SK-N-SH (cell line): Measurements from ENCODE around the gene OR10G3. TPM values are rescaled to one million over a fixed set of nuclear protein-coding genes. Genes with fewer than 3 reads are reported as not detected.

Experiments
- CTCF ChIA-PET: fragments of 300-600, 350-600 bp; formaldehyde crosslinking; extraction: SDS; loops from one replicate; lab custom pipeline; 2021; lab: Yijun Ruan, JAX
- POLR2A ChIA-PET: fragments of 350-600 bp; sonication (Branson Sonifier 250); formaldehyde crosslinking; extraction: SDS; loops from one replicate; lab custom pipeline; 2020; ENCODE audit warnings: antibody characterized with exemption, inconsistent platforms; lab: Yijun Ruan, JAX
- DNase-seq: peaks from one replicate; pipeline ENCODE4 v3.0.0; 2012
- H2AFZ ChIP-seq: fragments of 200-600 bp; sonication (generic); 2 replicates; pipeline ENCODE4 v1.8.1; 2016; ENCODE audit warnings: antibody characterized with exemption, mild to moderate bottlenecking, low read depth
- H3F3A ChIP-seq: fragments of 200-600 bp; sonication (generic); replicated peaks from 2 replicates; pipeline ENCODE3; 2016; ENCODE audit warnings: antibody characterized with exemption, mild to moderate bottlenecking; ENCODE audit not compliant: insufficient read depth
- H3K27ac ChIP-seq, 2 experiments: fragments of 200-500 bp in 1 of 2; fragments of 200-600 bp in 1 of 2; sonication (Bioruptor generic) in 1 of 2; sonication (generic), shearing (Covaris generic) in 1 of 2; 2 replicates each; pipeline versions ENCODE4 v1.5.1 to v1.6.1; 2014 to 2016; ENCODE audit warnings: low read depth in 2 of 2, inconsistent platforms in 1 of 2, low read length in 1 of 2, mild to moderate bottlenecking in 1 of 2, mixed read lengths in 1 of 2
- H3K27me3 ChIP-seq: fragments of 200-600 bp; sonication (generic), shearing (Covaris generic); 2 replicates; pipeline ENCODE4 v1.6.1; 2016; ENCODE audit warnings: mixed run types; ENCODE audit not compliant: insufficient read depth
- H3K36me3 ChIP-seq, 2 experiments: fragments of 200-500 bp in 1 of 2; fragments of 200-600 bp in 1 of 2; sonication (Bioruptor generic) in 1 of 2; sonication (generic) in 1 of 2; replicated peaks in 1 of 2; 2 replicates each; pipeline versions ENCODE3 to v1.5.1; 2014 to 2016; ENCODE audit warnings: low read length in 1 of 2, mild to moderate bottlenecking in 1 of 2; ENCODE audit not compliant: insufficient read depth in 2 of 2, control insufficient read depth in 1 of 2
- H3K4me1 ChIP-seq, 2 experiments: fragments of 200-500 bp in 1 of 2; fragments of 200-600 bp in 1 of 2; sonication (Bioruptor generic) in 1 of 2; sonication (generic), shearing (Covaris generic) in 1 of 2; 2 replicates each; pipeline versions ENCODE4 v1.5.1 to v1.6.1; 2014 to 2016; ENCODE audit warnings: low read depth in 1 of 2, low read length in 1 of 2, mixed run types in 1 of 2; ENCODE audit not compliant: insufficient read depth in 2 of 2, control insufficient read depth in 1 of 2
- H3K4me2 ChIP-seq: fragments of 200-600 bp; sonication (generic), shearing (Covaris generic); 2 replicates; pipeline ENCODE4 v1.6.1; 2017; ENCODE audit warnings: mixed run types
- H3K4me3 ChIP-seq, 2 experiments: fragments of 200-500 bp in 1 of 2; fragments of 200-600 bp in 1 of 2; sonication (Bioruptor generic) in 1 of 2; sonication (generic), shearing (Covaris generic) in 1 of 2; 2 replicates each; pipeline versions ENCODE4 v1.5.1 to v1.8.1; 2014 to 2016; ENCODE audit warnings: low read depth in 2 of 2, inconsistent platforms in 1 of 2, low read length in 1 of 2, mild to moderate bottlenecking in 1 of 2, mixed read lengths in 1 of 2, moderate library complexity in 1 of 2
- H3K79me2 ChIP-seq: fragments of 200-600 bp; sonication (generic); 2 replicates; pipeline ENCODE4 v1.8.1; 2017; ENCODE audit warnings: mild to moderate bottlenecking; ENCODE audit not compliant: insufficient read depth
- H3K9ac ChIP-seq: fragments of 200-600 bp; sonication (generic); 2 replicates; pipeline ENCODE4 v1.6.1; 2017; ENCODE audit warnings: mixed run types
- H3K9me2 ChIP-seq: fragments of 200-600 bp; sonication (generic); 2 replicates; pipeline ENCODE4 v1.6.1; 2017; ENCODE audit warnings: mixed run types
- H3K9me3 ChIP-seq: fragments of 200-600 bp; sonication (generic); 2 replicates; pipeline ENCODE4 v1.6.1; 2017; ENCODE audit warnings: mixed run types, mild to moderate bottlenecking, moderate library complexity
- H4K20me1 ChIP-seq: fragments of 200-600 bp; sonication (generic); 2 replicates; pipeline ENCODE4 v1.6.1; 2017; ENCODE audit warnings: mild to moderate bottlenecking, mixed run types; ENCODE audit not compliant: insufficient read depth
- CHD2 ChIP-seq: fragments of 150-350 bp; IDR thresholded peaks from 2 replicates; pipeline ENCODE4 v1.6.1; 2018; ENCODE audit warnings: low read length; ENCODE audit not compliant: partially characterized antibody
- CTCF ChIP-seq: fragments of 200-600 bp; sonication (generic); IDR thresholded peaks from 2 replicates; pipeline ENCODE4 v1.6.1; 2017; ENCODE audit warnings: antibody characterized with exemption, mild to moderate bottlenecking, moderate library complexity
- ELF1 ChIP-seq: IDR thresholded peaks from 2 replicates; pipeline ENCODE4 v1.4.0; 2012
- EP300 ChIP-seq, 2 experiments: IDR thresholded peaks; 2 replicates each; pipeline versions ENCODE4 v1.4.0 to v1.6.1; 2012; ENCODE audit warnings: borderline replicate concordance in 1 of 2, low read depth in 1 of 2, low read length in 1 of 2
- GATA2 ChIP-seq: sonication (generic); formaldehyde crosslinking; IDR thresholded peaks from 2 replicates; pipeline ENCODE4 v1.5.0; 2020; ENCODE audit warnings: mild to moderate bottlenecking, missing genetic modification reagents
- JUND ChIP-seq: IDR thresholded peaks from 2 replicates; pipeline ENCODE4 v1.4.0; 2012
- PBX3 ChIP-seq: IDR thresholded peaks from 2 replicates; pipeline ENCODE4; 2012
- POLR2AphosphoS5 ChIP-seq: IDR thresholded peaks from 2 replicates; pipeline ENCODE4 v1.6.1; 2012; ENCODE audit warnings: low read depth, low read length
- RAD21 ChIP-seq: IDR thresholded peaks from 2 replicates; pipeline ENCODE4 v1.6.1; 2012; ENCODE audit warnings: mild to moderate bottlenecking, low read length
- RCOR1 ChIP-seq: fragments of 150-350 bp; IDR thresholded peaks from 2 replicates; pipeline ENCODE4 v1.6.1; 2017; ENCODE audit warnings: antibody characterized with exemption, low read length
- REST ChIP-seq: IDR thresholded peaks from 2 replicates; pipeline ENCODE4 v1.6.1; 2012; ENCODE audit warnings: mild to moderate bottlenecking, low read depth, low read length, moderate library complexity
- RFX5 ChIP-seq: IDR thresholded peaks from 2 replicates; pipeline ENCODE4 v1.6.1; 2012; ENCODE audit warnings: mild to moderate bottlenecking, improper control_type of control experiment, low read length
- SMC3 ChIP-seq: IDR thresholded peaks from 2 replicates; pipeline ENCODE4 v1.6.1; 2012; ENCODE audit warnings: low read depth, low read length, improper control_type of control experiment
- YY1 ChIP-seq: IDR thresholded peaks from 2 replicates; pipeline ENCODE4 v1.4.0; 2012; ENCODE audit warnings: low read depth, mild to moderate bottlenecking
- WGBS: methylation state at CpG from one replicate; pipeline ENCODE4 v1.1.6; 2017; ENCODE audit warnings: low lambda C conversion rate; 5-methylcytosine and 5-hydroxymethylcytosine counted together
- polyA plus RNA-seq, 3 experiments: library from polyadenylated mRNA; depleted of rRNA; stranded (reverse); fragments of >200 nt; gene quantifications; 2 replicates each; pipeline ENCODE4 v1.2.3, GENCODE V29; 2012
- TF ChIP-seq, protein P1 (sequence below): IDR thresholded peaks from 2 replicates; pipeline ENCODE4 v1.4.0; 2012; ENCODE audit warnings: low read depth, borderline replicate concordance
- TF ChIP-seq, protein P2 (sequence below): IDR thresholded peaks from 2 replicates; pipeline ENCODE4 v1.4.0; 2012; ENCODE audit warnings: low read depth
- TF ChIP-seq, protein P3 (sequence below): fragments of 150-350 bp; IDR thresholded peaks from 2 replicates; pipeline ENCODE4 v1.6.1; 2017; ENCODE audit warnings: antibody characterized with exemption, low read length, low read depth, borderline replicate concordance

OR10G3 gene
- polyA plus RNA-seq, 1 of the 3 experiments (the other 2 are of a cell fraction): not detected

DNA sequence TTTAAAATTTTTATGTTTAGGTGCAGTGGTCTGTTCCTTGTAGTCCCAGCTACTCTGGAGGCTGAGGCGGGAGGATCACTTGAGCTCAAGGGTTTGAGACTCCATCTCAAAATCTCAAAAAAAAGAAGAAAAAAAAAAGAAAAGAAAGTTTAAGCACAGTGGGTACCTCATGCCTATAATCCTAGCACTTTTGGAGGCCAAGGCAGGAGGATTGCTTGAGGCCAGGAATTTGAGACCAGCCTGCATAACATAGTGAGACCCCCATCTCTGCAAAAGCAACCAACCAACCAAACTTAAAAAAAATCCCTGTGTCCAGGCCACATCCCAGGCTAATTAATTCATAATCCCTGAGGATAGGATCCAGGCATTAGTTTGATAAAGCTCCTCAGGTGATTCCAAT, 50.4 kb downstream of the OR10G3 start (continued):
- TF ChIP-seq, protein P1, sequence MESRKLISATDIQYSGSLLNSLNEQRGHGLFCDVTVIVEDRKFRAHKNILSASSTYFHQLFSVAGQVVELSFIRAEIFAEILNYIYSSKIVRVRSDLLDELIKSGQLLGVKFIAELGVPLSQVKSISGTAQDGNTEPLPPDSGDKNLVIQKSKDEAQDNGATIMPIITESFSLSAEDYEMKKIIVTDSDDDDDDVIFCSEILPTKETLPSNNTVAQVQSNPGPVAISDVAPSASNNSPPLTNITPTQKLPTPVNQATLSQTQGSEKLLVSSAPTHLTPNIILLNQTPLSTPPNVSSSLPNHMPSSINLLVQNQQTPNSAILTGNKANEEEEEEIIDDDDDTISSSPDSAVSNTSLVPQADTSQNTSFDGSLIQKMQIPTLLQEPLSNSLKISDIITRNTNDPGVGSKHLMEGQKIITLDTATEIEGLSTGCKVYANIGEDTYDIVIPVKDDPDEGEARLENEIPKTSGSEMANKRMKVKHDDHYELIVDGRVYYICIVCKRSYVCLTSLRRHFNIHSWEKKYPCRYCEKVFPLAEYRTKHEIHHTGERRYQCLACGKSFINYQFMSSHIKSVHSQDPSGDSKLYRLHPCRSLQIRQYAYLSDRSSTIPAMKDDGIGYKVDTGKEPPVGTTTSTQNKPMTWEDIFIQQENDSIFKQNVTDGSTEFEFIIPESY: no peak
- TF ChIP-seq RAD21: no peak
- TF ChIP-seq CTCF: no peak
- no peak for TF ChIP-seq JUND

GRCh38 chr14:21528381-21529348, 51.2 kb downstream of the OR10G3 start:
- H3K79me2 ChIP-seq: no peaks in the 10 kb centered on the region; the same call in 1 of the 2 replicates
- H3K27me3 ChIP-seq: peaks cover 10% of the 10 kb centered on the region; the same call in 1 of the 2 replicates
- no peak overlapping the region for H3K4me3 ChIP-seq
- no peak overlapping the region for H3K27ac ChIP-seq
- H3K4me1 ChIP-seq: peaks cover 4 to 16% of the 10 kb centered on the region in 2 experiments; a peak in 2 of 4 replicates
- CTCF ChIA-PET: interaction anchor here (0.7 to 1.5 kb wide), 2 partner anchors 11 to 28 kb away, joined by 3 to 11 read pairs; no protein-coding TSS in a partner anchor
- H3F3A ChIP-seq: no peaks in the 10 kb centered on the region
- H3K9me3 ChIP-seq: no peaks in the 10 kb centered on the region
- no peak overlapping the region for H3K9ac ChIP-seq
- WGBS: 75% methylated on average over 4 of the region's 4 CpGs
- H4K20me1 ChIP-seq: no peaks in the 10 kb centered on the region
- H3K4me2 ChIP-seq: no peak overlapping the region
- POLR2A ChIA-PET: no interaction called here
- DNase-seq: no peak
- no peak overlapping the region for H2AFZ ChIP-seq
- H3K36me3 ChIP-seq: peaks cover 0 to 5% of the 10 kb centered on the region in 2 experiments
- H3K9me2 ChIP-seq: no peaks in the 10 kb centered on the region
- TF ChIP-seq RFX5: no peak
- TF ChIP-seq SMC3: no peak
- TF ChIP-seq RCOR1: no peak
- no peak for TF ChIP-seq CHD2
- no peak for TF ChIP-seq POLR2AphosphoS5
- TF ChIP-seq REST: no peak
- no peak for TF ChIP-seq EP300 (IDR thresholded peaks at IDR 0.05; ENCODE audit: borderline replicate concordance in 1 of 2, low read depth in 1 of 2, low read length in 1 of 2)
- TF ChIP-seq, protein P2, sequence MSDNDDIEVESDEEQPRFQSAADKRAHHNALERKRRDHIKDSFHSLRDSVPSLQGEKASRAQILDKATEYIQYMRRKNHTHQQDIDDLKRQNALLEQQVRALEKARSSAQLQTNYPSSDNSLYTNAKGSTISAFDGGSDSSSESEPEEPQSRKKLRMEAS: no peak
- TF ChIP-seq CTCF: no peak
- no peak for TF ChIP-seq PBX3
- no peak for TF ChIP-seq ELF1
- TF ChIP-seq, protein P3, sequence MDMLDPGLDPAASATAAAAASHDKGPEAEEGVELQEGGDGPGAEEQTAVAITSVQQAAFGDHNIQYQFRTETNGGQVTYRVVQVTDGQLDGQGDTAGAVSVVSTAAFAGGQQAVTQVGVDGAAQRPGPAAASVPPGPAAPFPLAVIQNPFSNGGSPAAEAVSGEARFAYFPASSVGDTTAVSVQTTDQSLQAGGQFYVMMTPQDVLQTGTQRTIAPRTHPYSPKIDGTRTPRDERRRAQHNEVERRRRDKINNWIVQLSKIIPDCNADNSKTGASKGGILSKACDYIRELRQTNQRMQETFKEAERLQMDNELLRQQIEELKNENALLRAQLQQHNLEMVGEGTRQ: no peak
- no peak for TF ChIP-seq YY1
- no peak for TF ChIP-seq GATA2
- TF ChIP-seq JUND: no peak
